ENCODE measurements around the gene NT5E.
A peak's percentile ranks its signal among the peaks of the same experiment; 100 is the strongest.

NT5E gene

GRCh38 chr6:85465762-85466161 lies 15.9 kb downstream of the NT5E start:
- DNase-seq (ENCODE audit: low read depth in 2 of 2): no peak
- no peak for TF ChIP-seq CTCF (IDR thresholded peaks at IDR 0.05; ENCODE audit: low read depth, low read length)
- no peak overlapping the region for H3K4me3 ChIP-seq (replicated peaks in 1 of 2; ENCODE audit: low read depth in 2 of 2, low read length in 2 of 2)

- TF ChIP-seq CTCF (IDR thresholded peaks at IDR 0.05; ENCODE audit: low read depth, low read length): no peak
- DNase-seq (ENCODE audit: low read depth in 2 of 2): peak; percentile 56 to 64
- no peak overlapping the region for H3K4me3 ChIP-seq (replicated peaks in 1 of 2; ENCODE audit: low read depth in 2 of 2, low read length in 2 of 2)
Measured at GRCh38 chr6:85468326-85468725, 18.4 kb downstream of the NT5E start.

GRCh38 chr6:85469276-85470022 lies 19.6 kb downstream of the NT5E start:
- no peak overlapping the region for H3K4me3 ChIP-seq (replicated peaks in 1 of 2; ENCODE audit: low read depth in 2 of 2, low read length in 2 of 2)
- no peak for TF ChIP-seq CTCF (IDR thresholded peaks at IDR 0.05; ENCODE audit: low read depth, low read length)
- no peak for DNase-seq (ENCODE audit: low read depth in 2 of 2)

GRCh38 chr6:85470023-85470410 lies 20.1 kb downstream of the NT5E start:
- H3K4me3 ChIP-seq (replicated peaks in 1 of 2; ENCODE audit: low read depth in 2 of 2, low read length in 2 of 2): no peak overlapping the region
- DNase-seq (ENCODE audit: low read depth in 2 of 2): no peak
- TF ChIP-seq CTCF (IDR thresholded peaks at IDR 0.05; ENCODE audit: low read depth, low read length): no peak

- no peak for TF ChIP-seq CTCF (IDR thresholded peaks at IDR 0.05; ENCODE audit: low read depth, low read length)
- DNase-seq (ENCODE audit: low read depth in 2 of 2): peak; percentile 22 to 46
- H3K4me3 ChIP-seq (replicated peaks in 1 of 2; ENCODE audit: low read depth in 2 of 2, low read length in 2 of 2): no peak overlapping the region
Measured at GRCh38 chr6:85472744-85473143, 22.9 kb downstream of the NT5E start.

- no peak for TF ChIP-seq CTCF (IDR thresholded peaks at IDR 0.05; ENCODE audit: low read depth, low read length)
- no peak for DNase-seq (ENCODE audit: low read depth in 2 of 2)
- no peak overlapping the region for H3K4me3 ChIP-seq (replicated peaks in 1 of 2; ENCODE audit: low read depth in 2 of 2, low read length in 2 of 2)
Measured at GRCh38 chr6:85473748-85474147, 23.9 kb downstream of the NT5E start.

GRCh38 chr6:85476532-85476931 lies 26.6 kb downstream of the NT5E start:
- no peak overlapping the region for H3K4me3 ChIP-seq (replicated peaks in 1 of 2; ENCODE audit: low read depth in 2 of 2, low read length in 2 of 2)
- no peak for TF ChIP-seq CTCF (IDR thresholded peaks at IDR 0.05; ENCODE audit: low read depth, low read length)
- no peak for DNase-seq (ENCODE audit: low read depth in 2 of 2)
